Measurements from ENCODE around the gene TRIM2. TPM values are rescaled to one million over a fixed set of nuclear protein-coding genes. Genes with fewer than 3 reads are reported as not detected.

Gene TRIM2
- total and polyA plus RNA-seq, 10 of the 15 experiments (the other 5 are each of a cell fraction or from before 2014, with no cell fraction given): 0.06 to 0.19 (median 0.15) TPM; not detected in 3

DNA sequence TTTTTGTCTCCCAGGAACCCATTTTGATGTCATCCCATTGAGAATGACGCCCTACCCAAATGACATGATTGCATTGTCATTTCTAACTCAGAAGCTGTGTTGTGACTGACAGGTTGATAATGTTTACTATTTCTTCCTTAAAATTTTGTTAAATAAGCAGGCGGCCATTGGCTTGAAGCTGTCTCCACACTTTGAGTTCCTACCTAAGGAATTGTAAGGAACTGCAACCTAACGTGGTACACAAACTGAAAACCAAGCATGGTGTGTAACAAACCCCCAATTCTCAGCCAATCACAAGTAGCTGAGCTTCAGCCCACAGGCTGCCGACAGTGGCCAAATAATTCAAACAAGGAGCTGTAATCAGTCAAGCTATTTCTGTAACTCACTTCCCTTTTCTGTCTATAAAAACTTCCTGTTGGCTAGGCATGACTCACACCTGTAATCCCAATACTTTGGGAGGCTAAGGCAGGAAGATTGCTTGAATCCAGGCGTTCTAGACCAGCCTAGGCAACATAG lies 137.4 kb downstream of the TRIM2 start (continued):
- TF ChIP-seq TAF1 (IDR thresholded peaks at IDR 0.05; ENCODE audit: borderline replicate concordance, low read depth, low read length) (no peak), SRF (IDR thresholded peaks at IDR 0.05; ENCODE audit: low read depth in 2 of 2, low read length in 2 of 2) (no peak), CBX5 (IDR thresholded peaks at IDR 0.05; ENCODE audit: low read depth) (no peak), NFYA (IDR thresholded peaks at IDR 0.05; ENCODE audit: borderline replicate concordance, low read depth, low read length) (no peak), ASH2L (IDR thresholded peaks at IDR 0.05; ENCODE audit: borderline replicate concordance, low read depth) (no peak), TCF7 (IDR thresholded peaks at IDR 0.05; ENCODE audit: borderline replicate concordance) (no peak), NFIC (IDR thresholded peaks at IDR 0.05; ENCODE audit: low read depth, low read length) (0 out of 2 replicates have a peak, but pooled peaks have one; percentile 19), MYC (IDR thresholded peaks at IDR 0.05; ENCODE audit: insufficient read depth, insufficient read length, insufficient replicate concordance, low read length, severe bottlenecking) (no peak), ATF7 (IDR thresholded peaks at IDR 0.05; ENCODE audit: low read depth) (no peak), POLR2AphosphoS2 (IDR thresholded peaks at IDR 0.05; ENCODE audit: low read depth, low read length) (no peak), HDAC2 (IDR thresholded peaks at IDR 0.05) (no peak), BCL11A (IDR thresholded peaks at IDR 0.05; ENCODE audit: low read depth, low read length) (peak; percentile 27; the same call in 1 of the 2 replicates), MEF2A (IDR thresholded peaks at IDR 0.05; ENCODE audit: insufficient read depth, low read depth, low read length) (0 out of 2 replicates have a peak, but pooled peaks have one; percentile 31), CBFB (IDR thresholded peaks at IDR 0.05; ENCODE audit: low read depth) (no peak), ZNF384 (IDR thresholded peaks at IDR 0.05; ENCODE audit: borderline replicate concordance, low read depth, low read length) (no peak), IKZF2 (IDR thresholded peaks at IDR 0.05) (peak; percentile 69 to 80; a peak in 3 of 4 replicates), NBN (IDR thresholded peaks at IDR 0.05) (no peak), NFYB (IDR thresholded peaks at IDR 0.05; ENCODE audit: insufficient read depth, low read depth, low read length) (peak; percentile 74; the same call in 1 of the 2 replicates), WRNIP1 (IDR thresholded peaks at IDR 0.05; ENCODE audit: borderline replicate concordance, low read depth, low read length) (no peak), IKZF1 (conservative IDR thresholded peaks at IDR 0.05) (peak; percentile 75), SIX5 (IDR thresholded peaks at IDR 0.05; ENCODE audit: low read depth, low read length, severe bottlenecking) (no peak), MEF2B (IDR thresholded peaks at IDR 0.05; ENCODE audit: partially characterized antibody, poor library complexity, severe bottlenecking) (no peak), SMAD5 (IDR thresholded peaks at IDR 0.05; ENCODE audit: low read depth) (no peak), CREM (IDR thresholded peaks at IDR 0.05; ENCODE audit: low read depth) (0 out of 2 replicates have a peak, but pooled peaks have one; percentile 17), SMARCA5 (IDR thresholded peaks at IDR 0.05) (no peak), RB1 (IDR thresholded peaks at IDR 0.05; ENCODE audit: borderline replicate concordance) (no peak), EED (IDR thresholded peaks at IDR 0.05; ENCODE audit: low read depth) (peak; percentile 38; the same call in 1 of the 2 replicates)
- TF ChIP-seq, protein P1, sequence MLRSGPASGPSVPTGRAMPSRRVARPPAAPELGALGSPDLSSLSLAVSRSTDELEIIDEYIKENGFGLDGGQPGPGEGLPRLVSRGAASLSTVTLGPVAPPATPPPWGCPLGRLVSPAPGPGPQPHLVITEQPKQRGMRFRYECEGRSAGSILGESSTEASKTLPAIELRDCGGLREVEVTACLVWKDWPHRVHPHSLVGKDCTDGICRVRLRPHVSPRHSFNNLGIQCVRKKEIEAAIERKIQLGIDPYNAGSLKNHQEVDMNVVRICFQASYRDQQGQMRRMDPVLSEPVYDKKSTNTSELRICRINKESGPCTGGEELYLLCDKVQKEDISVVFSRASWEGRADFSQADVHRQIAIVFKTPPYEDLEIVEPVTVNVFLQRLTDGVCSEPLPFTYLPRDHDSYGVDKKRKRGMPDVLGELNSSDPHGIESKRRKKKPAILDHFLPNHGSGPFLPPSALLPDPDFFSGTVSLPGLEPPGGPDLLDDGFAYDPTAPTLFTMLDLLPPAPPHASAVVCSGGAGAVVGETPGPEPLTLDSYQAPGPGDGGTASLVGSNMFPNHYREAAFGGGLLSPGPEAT (IDR thresholded peaks at IDR 0.05; ENCODE audit: low read depth): no peak
- TF ChIP-seq, protein P2, sequence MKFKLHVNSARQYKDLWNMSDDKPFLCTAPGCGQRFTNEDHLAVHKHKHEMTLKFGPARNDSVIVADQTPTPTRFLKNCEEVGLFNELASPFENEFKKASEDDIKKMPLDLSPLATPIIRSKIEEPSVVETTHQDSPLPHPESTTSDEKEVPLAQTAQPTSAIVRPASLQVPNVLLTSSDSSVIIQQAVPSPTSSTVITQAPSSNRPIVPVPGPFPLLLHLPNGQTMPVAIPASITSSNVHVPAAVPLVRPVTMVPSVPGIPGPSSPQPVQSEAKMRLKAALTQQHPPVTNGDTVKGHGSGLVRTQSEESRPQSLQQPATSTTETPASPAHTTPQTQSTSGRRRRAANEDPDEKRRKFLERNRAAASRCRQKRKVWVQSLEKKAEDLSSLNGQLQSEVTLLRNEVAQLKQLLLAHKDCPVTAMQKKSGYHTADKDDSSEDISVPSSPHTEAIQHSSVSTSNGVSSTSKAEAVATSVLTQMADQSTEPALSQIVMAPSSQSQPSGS (IDR thresholded peaks at IDR 0.05; ENCODE audit: low read length): no peak
- TF ChIP-seq, protein P3, sequence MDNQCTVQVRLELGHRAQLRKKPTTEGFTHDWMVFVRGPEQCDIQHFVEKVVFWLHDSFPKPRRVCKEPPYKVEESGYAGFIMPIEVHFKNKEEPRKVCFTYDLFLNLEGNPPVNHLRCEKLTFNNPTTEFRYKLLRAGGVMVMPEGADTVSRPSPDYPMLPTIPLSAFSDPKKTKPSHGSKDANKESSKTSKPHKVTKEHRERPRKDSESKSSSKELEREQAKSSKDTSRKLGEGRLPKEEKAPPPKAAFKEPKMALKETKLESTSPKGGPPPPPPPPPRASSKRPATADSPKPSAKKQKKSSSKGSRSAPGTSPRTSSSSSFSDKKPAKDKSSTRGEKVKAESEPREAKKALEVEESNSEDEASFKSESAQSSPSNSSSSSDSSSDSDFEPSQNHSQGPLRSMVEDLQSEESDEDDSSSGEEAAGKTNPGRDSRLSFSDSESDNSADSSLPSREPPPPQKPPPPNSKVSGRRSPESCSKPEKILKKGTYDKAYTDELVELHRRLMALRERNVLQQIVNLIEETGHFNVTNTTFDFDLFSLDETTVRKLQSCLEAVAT (IDR thresholded peaks at IDR 0.05): no peak
